SK-N-SH (cell line): Measurements from ENCODE around the gene PROSER1.

Experiments used
- CHD2 ChIP-seq: fragments of 150-350 bp; IDR thresholded peaks from 2 replicates; pipeline ENCODE4 v1.6.1; 2018; ENCODE audit warnings: low read length; ENCODE audit not compliant: partially characterized antibody
- CTCF ChIP-seq: fragments of 200-600 bp; sonication (generic); IDR thresholded peaks from 2 replicates; pipeline ENCODE4 v1.6.1; 2017; ENCODE audit warnings: antibody characterized with exemption, mild to moderate bottlenecking, moderate library complexity
- EP300 ChIP-seq, 2 experiments: IDR thresholded peaks; 2 replicates each; pipeline versions ENCODE4 v1.4.0 to v1.6.1; 2012; ENCODE audit warnings: borderline replicate concordance in 1 of 2, low read depth in 1 of 2, low read length in 1 of 2
- POLR2AphosphoS5 ChIP-seq: IDR thresholded peaks from 2 replicates; pipeline ENCODE4 v1.6.1; 2012; ENCODE audit warnings: low read depth, low read length
- RAD21 ChIP-seq: IDR thresholded peaks from 2 replicates; pipeline ENCODE4 v1.6.1; 2012; ENCODE audit warnings: mild to moderate bottlenecking, low read length
- REST ChIP-seq: IDR thresholded peaks from 2 replicates; pipeline ENCODE4 v1.6.1; 2012; ENCODE audit warnings: mild to moderate bottlenecking, low read depth, low read length, moderate library complexity
- ZBTB33 ChIP-seq: IDR thresholded peaks from 2 replicates; pipeline ENCODE4 v1.4.0; 2012; ENCODE audit warnings: low read depth, borderline replicate concordance

GRCh38 chr13:39034085-39034484 is 3.8 kb downstream of the PROSER1 start:
- TF ChIP-seq RAD21 (no peak), CTCF (no peak), CHD2 (no peak), ZBTB33 (no peak), POLR2AphosphoS5 (no peak), EP300 (IDR thresholded peaks at IDR 0.05; ENCODE audit: borderline replicate concordance in 1 of 2, low read depth in 1 of 2, low read length in 1 of 2) (no peak), REST (no peak)
